HCT116 (cell line): ENCODE measurements around the gene RASGRF2. TPM values are rescaled to one million over a fixed set of nuclear protein-coding genes. Genes with fewer than 3 reads are reported as not detected.

ENCODE experiments used
- ATAC-seq: fragments of 200-7000 bp; cut with Tn5 transposase; 2 replicates; pipeline ENCODE4 v1.9.1; 2020; ENCODE audit warnings: mild to moderate bottlenecking, moderate library complexity
- BruUV-seq: library from RNA; stranded (reverse); fragments of 400-500 nt; replicated peaks from 2 replicates; lab custom pipeline; 2021; lab: Mats Ljungman, UMichigan
- CTCF ChIA-PET: fragments of 300-600 bp; sonication (Branson Sonifier 250); formaldehyde crosslinking; loops from one replicate; lab custom pipeline; 2021; ENCODE audit warnings: antibody characterized with exemption; lab: Charles Lee
- POLR2A ChIA-PET: fragments of 300-600, 350-600 bp; sonication (Branson Sonifier 250); formaldehyde crosslinking; loops from one replicate; lab custom pipeline; 2021; ENCODE audit warnings: antibody characterized with exemption; lab: Charles Lee
- RAD21 ChIA-PET, 2 experiments: fragments of 300-600 bp; sonication (Branson Sonifier 250); formaldehyde crosslinking; loops; one replicate each; lab custom pipeline; 2023; ENCODE audit warnings: low total read pairs in 2 of 2; ENCODE audit not compliant: uncharacterized antibody in 2 of 2, unreplicated experiment in 2 of 2, low non-redundant PET in 1 of 2; lab: Charles Lee
- DNase-seq: peaks from one replicate; pipeline ENCODE4 v3.0.0-alpha.2; 2010; ENCODE audit warnings: low read depth, low spot score
- H2AFZ ChIP-seq: fragments of 200-600 bp; shearing (Covaris generic), sonication (generic); 2 replicates; pipeline ENCODE4 v1.6.1; 2017; ENCODE audit warnings: low read depth, mixed run types, mixed read lengths, antibody characterized with exemption, low read length; ENCODE audit not compliant: poor library complexity, severe bottlenecking
- H3K27ac ChIP-seq: 2 replicates; pipeline ENCODE4 v1.5.1; 2012; ENCODE audit warnings: low read depth, low read length
- H3K27me3 ChIP-seq: fragments of 200-600 bp; sonication (generic); 2 replicates; pipeline ENCODE4 v1.6.1; 2016; ENCODE audit warnings: mixed run types, low read length, mixed read lengths; ENCODE audit not compliant: insufficient read depth
- H3K36me3 ChIP-seq, 2 experiments: fragments of 200-500 bp in 1 of 2; fragments of 200-600 bp in 1 of 2; sonication (Bioruptor generic) in 1 of 2; sonication (generic) in 1 of 2; 2 replicates each; pipeline versions ENCODE4 v1.5.1 to v1.6.1; 2014 to 2016; ENCODE audit warnings: low read length in 2 of 2, inconsistent platforms in 1 of 2, mixed read lengths in 1 of 2, mixed run types in 1 of 2; ENCODE audit not compliant: insufficient read depth in 2 of 2, control insufficient read depth in 1 of 2
- H3K4me1 ChIP-seq, 2 experiments: fragments of 200-600 bp in 1 of 2; sonication (generic) in 1 of 2; 2 replicates each; pipeline versions ENCODE4 v1.5.1 to v1.6.1; 2012 to 2017; ENCODE audit warnings: low read length in 2 of 2, inconsistent platforms in 1 of 2, mild to moderate bottlenecking in 1 of 2, mixed read lengths in 1 of 2, mixed run types in 1 of 2, moderate library complexity in 1 of 2; ENCODE audit not compliant: insufficient read depth in 2 of 2, control insufficient read depth in 1 of 2
- H3K4me2 ChIP-seq: fragments of 200-600 bp; sonication (generic); 2 replicates; pipeline ENCODE4 v1.6.1; 2017; ENCODE audit warnings: mixed run types, low read length, mixed read lengths
- H3K4me3 ChIP-seq, 2 experiments: fragments of 200-600 bp in 1 of 2; sonication (generic) in 1 of 2; replicated peaks in 1 of 2; 2 replicates each; pipeline ENCODE4 v1.5.1; 2011 to 2016; ENCODE audit warnings: low read length in 2 of 2, control low read depth in 1 of 2, low read depth in 1 of 2, mild to moderate bottlenecking in 1 of 2, mixed read lengths in 1 of 2, mixed run types in 1 of 2
- H3K79me2 ChIP-seq: fragments of 200-600 bp; sonication (generic); 2 replicates; pipeline ENCODE4 v1.6.1; 2017; ENCODE audit warnings: mild to moderate bottlenecking, mixed run types, low read length, moderate library complexity, mixed read lengths; ENCODE audit not compliant: insufficient read depth
- H3K9ac ChIP-seq: fragments of 200-600 bp; sonication (generic); 2 replicates; pipeline ENCODE4 v1.6.1; 2016; ENCODE audit warnings: low read length, mixed read lengths
- H3K9me2 ChIP-seq: fragments of 200-600 bp; sonication (generic), shearing (Covaris generic); 2 replicates; pipeline ENCODE4 v1.6.1; 2017; ENCODE audit warnings: mixed run types, mild to moderate bottlenecking, moderate library complexity; ENCODE audit not compliant: insufficient read depth
- H3K9me3 ChIP-seq, 2 experiments: fragments of 200-500 bp in 1 of 2; fragments of 200-600 bp in 1 of 2; sonication (Bioruptor generic) in 1 of 2; sonication (generic) in 1 of 2; 2 replicates each; pipeline ENCODE4 v1.6.1; 2014 to 2017; ENCODE audit warnings: low read length in 2 of 2, mixed read lengths in 2 of 2, inconsistent platforms in 1 of 2, low read depth in 1 of 2, mild to moderate bottlenecking in 1 of 2, mixed run types in 1 of 2, moderate library complexity in 1 of 2; ENCODE audit not compliant: control insufficient read depth in 1 of 2, insufficient read depth in 1 of 2
- H4K20me1 ChIP-seq: fragments of 200-600 bp; sonication (generic), shearing (Covaris generic); 2 replicates; pipeline ENCODE4 v1.6.1; 2017; ENCODE audit warnings: mixed run types, mild to moderate bottlenecking, moderate library complexity; ENCODE audit not compliant: insufficient read depth
- CBX3 ChIP-seq: IDR thresholded peaks from 2 replicates; pipeline ENCODE4 v1.6.1; 2012; ENCODE audit warnings: low read depth
- EGR1 ChIP-seq: IDR thresholded peaks from 2 replicates; pipeline ENCODE4 v1.6.1; 2012; ENCODE audit warnings: low read depth
- ELF1 ChIP-seq: IDR thresholded peaks from 2 replicates; pipeline ENCODE4 v1.6.1; 2012; ENCODE audit warnings: low read depth, borderline replicate concordance
- JUND ChIP-seq: IDR thresholded peaks from 2 replicates; pipeline ENCODE4 v1.6.1; 2012
- TCF7L2 ChIP-seq: IDR thresholded peaks from 2 replicates; pipeline ENCODE4 v1.7.0; 2011; ENCODE audit warnings: borderline replicate concordance, inconsistent platforms; ENCODE audit not compliant: insufficient read depth, insufficient read length; ENCODE audit errors: extremely low read depth
- ZBTB33 ChIP-seq: IDR thresholded peaks from 2 replicates; pipeline ENCODE4 v1.6.1; 2011; ENCODE audit warnings: mild to moderate bottlenecking, low read length, moderate library complexity; ENCODE audit not compliant: insufficient replicate concordance; ENCODE audit errors: extremely low read depth
- intact Hi-C: fragments of 100-400 bp; cut with micrococcal nuclease; formaldehyde crosslinking; loops from 2 replicates; pipeline ENCODE4 v1.10.0; 2022
- total RNA-seq: library from RNA; stranded (reverse); gene quantifications from one replicate; pipeline ENCODE4 v1.2.1, GENCODE V29; 2021; ENCODE audit not compliant: unreplicated experiment
- TF ChIP-seq, protein P1 (sequence below): IDR thresholded peaks from 2 replicates; pipeline ENCODE4 v1.6.1; 2012; ENCODE audit warnings: low read depth
- TF ChIP-seq, protein P2 (sequence below): IDR thresholded peaks from 2 replicates; pipeline ENCODE4 v1.6.1; 2012

Gene RASGRF2
- total RNA-seq, 1 experiment from 2014 or later: 0.05 TPM

GRCh38 chr5:80956272-80956671 is 3.9 kb upstream of the RASGRF2 start:
- Histone ChIP-seq H3K9me2 (no peaks in the 10 kb centered on the region; the same call in 1 of the 2 replicates), H3K4me2 (no peak overlapping the region), H3K36me3 (no peaks in the 10 kb centered on the region), H3K9ac (no peak overlapping the region), H3K4me1 (no peaks in the 10 kb centered on the region), H3K27ac (no peak overlapping the region), H4K20me1 (no peaks in the 10 kb centered on the region), H2AFZ (no peak overlapping the region), H3K27me3 (peaks cover 4% of the 10 kb centered on the region; the same call in 1 of the 2 replicates), H3K79me2 (no peaks in the 10 kb centered on the region), H3K9me3 (no peaks in the 10 kb centered on the region), H3K4me3 (no peak overlapping the region)
- ATAC-seq: no peak
- no TSS peak for BruUV-seq
- ChIA-PET POLR2A (interaction anchor here (0.8 kb wide), 1 partner anchor 11 kb away, joined by 3 read pairs; no protein-coding TSS in a partner anchor), CTCF (no interaction called here), RAD21 (no interaction called here)
- DNase-seq: no peak
- TF ChIP-seq, protein P1, sequence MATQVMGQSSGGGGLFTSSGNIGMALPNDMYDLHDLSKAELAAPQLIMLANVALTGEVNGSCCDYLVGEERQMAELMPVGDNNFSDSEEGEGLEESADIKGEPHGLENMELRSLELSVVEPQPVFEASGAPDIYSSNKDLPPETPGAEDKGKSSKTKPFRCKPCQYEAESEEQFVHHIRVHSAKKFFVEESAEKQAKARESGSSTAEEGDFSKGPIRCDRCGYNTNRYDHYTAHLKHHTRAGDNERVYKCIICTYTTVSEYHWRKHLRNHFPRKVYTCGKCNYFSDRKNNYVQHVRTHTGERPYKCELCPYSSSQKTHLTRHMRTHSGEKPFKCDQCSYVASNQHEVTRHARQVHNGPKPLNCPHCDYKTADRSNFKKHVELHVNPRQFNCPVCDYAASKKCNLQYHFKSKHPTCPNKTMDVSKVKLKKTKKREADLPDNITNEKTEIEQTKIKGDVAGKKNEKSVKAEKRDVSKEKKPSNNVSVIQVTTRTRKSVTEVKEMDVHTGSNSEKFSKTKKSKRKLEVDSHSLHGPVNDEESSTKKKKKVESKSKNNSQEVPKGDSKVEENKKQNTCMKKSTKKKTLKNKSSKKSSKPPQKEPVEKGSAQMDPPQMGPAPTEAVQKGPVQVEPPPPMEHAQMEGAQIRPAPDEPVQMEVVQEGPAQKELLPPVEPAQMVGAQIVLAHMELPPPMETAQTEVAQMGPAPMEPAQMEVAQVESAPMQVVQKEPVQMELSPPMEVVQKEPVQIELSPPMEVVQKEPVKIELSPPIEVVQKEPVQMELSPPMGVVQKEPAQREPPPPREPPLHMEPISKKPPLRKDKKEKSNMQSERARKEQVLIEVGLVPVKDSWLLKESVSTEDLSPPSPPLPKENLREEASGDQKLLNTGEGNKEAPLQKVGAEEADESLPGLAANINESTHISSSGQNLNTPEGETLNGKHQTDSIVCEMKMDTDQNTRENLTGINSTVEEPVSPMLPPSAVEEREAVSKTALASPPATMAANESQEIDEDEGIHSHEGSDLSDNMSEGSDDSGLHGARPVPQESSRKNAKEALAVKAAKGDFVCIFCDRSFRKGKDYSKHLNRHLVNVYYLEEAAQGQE: no peak
- intact Hi-C loops: no loop called here

- H4K20me1 ChIP-seq: no peaks in the 10 kb centered on the region
- ChIA-PET POLR2A (interaction anchor here (0.8 kb wide), 1 partner anchor 10 kb away, joined by 3 read pairs; no protein-coding TSS in a partner anchor), CTCF (no interaction called here), RAD21 (no interaction called here)
- H3K27me3 ChIP-seq: peaks cover 4% of the 10 kb centered on the region; the same call in 1 of the 2 replicates
- H3K9ac ChIP-seq: no peak overlapping the region
- no TSS peak for BruUV-seq
- no peaks in the 10 kb centered on the region for H3K9me2 ChIP-seq
- H3K4me2 ChIP-seq: no peak overlapping the region
- no peaks in the 10 kb centered on the region for H3K9me3 ChIP-seq
- ATAC-seq (no peak), DNase-seq (no peak)
- intact Hi-C loops: no loop called here
- no peaks in the 10 kb centered on the region for H3K4me1 ChIP-seq
- no peak overlapping the region for H3K27ac ChIP-seq
- H3K79me2 ChIP-seq: no peaks in the 10 kb centered on the region
- no peak overlapping the region for H2AFZ ChIP-seq
- no peaks in the 10 kb centered on the region for H3K36me3 ChIP-seq
- no peak overlapping the region for H3K4me3 ChIP-seq
- TF ChIP-seq ELF1 (no peak), EGR1 (no peak), TCF7L2 (no peak), JUND (no peak), CBX3 (no peak), ZBTB33 (no peak)
- TF ChIP-seq, protein P2, sequence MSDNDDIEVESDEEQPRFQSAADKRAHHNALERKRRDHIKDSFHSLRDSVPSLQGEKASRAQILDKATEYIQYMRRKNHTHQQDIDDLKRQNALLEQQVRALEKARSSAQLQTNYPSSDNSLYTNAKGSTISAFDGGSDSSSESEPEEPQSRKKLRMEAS: no peak
These were observed 3.0 kb upstream of the RASGRF2 start for GRCh38 chr5:80957031-80957761.
